Measurements from ENCODE around the gene RGS7BP. TPM values are rescaled to one million over a fixed set of nuclear protein-coding genes. Genes with fewer than 3 reads are reported as not detected.

Gene RGS7BP
- total RNA-seq, 1 donor: 0.36 TPM

DNA sequence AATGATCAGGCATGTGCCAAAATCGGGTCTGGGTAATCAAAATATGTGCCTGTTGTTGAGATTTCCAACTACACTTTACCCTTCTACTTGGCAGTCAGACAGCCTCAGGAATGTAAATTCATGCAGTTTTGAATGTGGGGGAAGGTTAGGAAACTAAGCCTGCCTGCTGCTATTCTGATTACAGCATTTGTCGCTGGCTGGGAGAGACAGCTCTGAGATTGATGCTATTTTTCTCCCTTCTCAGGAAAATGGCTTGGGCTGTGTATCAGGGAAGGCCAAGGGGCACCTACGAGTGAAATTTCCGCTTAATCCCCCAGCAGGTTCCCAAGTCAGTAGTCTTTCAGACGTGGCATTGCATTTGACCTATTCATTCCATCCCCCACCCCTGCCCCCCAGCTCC lies 3.6 kb upstream of the RGS7BP start:
- no peaks in the 10 kb centered on the region for H4K20me1 ChIP-seq (ENCODE audit: insufficient read depth, low read length)
- no peaks in the 10 kb centered on the region for H3K79me2 ChIP-seq (ENCODE audit: insufficient read depth, low read length)
- H3K4me2 ChIP-seq (ENCODE audit: insufficient read depth, low read length): no peak overlapping the region
- H3K9me3 ChIP-seq (ENCODE audit: low read depth, low read length): no peaks in the 10 kb centered on the region
- H3K27ac ChIP-seq (ENCODE audit: low read depth, low read length): no peak overlapping the region
- H3K27me3 ChIP-seq (ENCODE audit: insufficient read depth, low read length): peaks cover 29% of the 10 kb centered on the region
- no peaks in the 10 kb centered on the region for H3K36me3 ChIP-seq (ENCODE audit: insufficient read depth, low read length)
- TF ChIP-seq, protein P1, sequence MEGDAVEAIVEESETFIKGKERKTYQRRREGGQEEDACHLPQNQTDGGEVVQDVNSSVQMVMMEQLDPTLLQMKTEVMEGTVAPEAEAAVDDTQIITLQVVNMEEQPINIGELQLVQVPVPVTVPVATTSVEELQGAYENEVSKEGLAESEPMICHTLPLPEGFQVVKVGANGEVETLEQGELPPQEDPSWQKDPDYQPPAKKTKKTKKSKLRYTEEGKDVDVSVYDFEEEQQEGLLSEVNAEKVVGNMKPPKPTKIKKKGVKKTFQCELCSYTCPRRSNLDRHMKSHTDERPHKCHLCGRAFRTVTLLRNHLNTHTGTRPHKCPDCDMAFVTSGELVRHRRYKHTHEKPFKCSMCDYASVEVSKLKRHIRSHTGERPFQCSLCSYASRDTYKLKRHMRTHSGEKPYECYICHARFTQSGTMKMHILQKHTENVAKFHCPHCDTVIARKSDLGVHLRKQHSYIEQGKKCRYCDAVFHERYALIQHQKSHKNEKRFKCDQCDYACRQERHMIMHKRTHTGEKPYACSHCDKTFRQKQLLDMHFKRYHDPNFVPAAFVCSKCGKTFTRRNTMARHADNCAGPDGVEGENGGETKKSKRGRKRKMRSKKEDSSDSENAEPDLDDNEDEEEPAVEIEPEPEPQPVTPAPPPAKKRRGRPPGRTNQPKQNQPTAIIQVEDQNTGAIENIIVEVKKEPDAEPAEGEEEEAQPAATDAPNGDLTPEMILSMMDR (IDR thresholded peaks at IDR 0.05; ENCODE audit: extremely low read depth, low read depth, low read length): no peak
- H3K4me1 ChIP-seq (ENCODE audit: insufficient read depth, low read length): no peaks in the 10 kb centered on the region
- H2AFZ ChIP-seq (ENCODE audit: low read length): no peak overlapping the region
- H3K4me3 ChIP-seq (ENCODE audit: insufficient read depth, low read length): no peak overlapping the region
- no peak for DNase-seq (ENCODE audit: insufficient read length, low spot score, missing footprints)

DNA sequence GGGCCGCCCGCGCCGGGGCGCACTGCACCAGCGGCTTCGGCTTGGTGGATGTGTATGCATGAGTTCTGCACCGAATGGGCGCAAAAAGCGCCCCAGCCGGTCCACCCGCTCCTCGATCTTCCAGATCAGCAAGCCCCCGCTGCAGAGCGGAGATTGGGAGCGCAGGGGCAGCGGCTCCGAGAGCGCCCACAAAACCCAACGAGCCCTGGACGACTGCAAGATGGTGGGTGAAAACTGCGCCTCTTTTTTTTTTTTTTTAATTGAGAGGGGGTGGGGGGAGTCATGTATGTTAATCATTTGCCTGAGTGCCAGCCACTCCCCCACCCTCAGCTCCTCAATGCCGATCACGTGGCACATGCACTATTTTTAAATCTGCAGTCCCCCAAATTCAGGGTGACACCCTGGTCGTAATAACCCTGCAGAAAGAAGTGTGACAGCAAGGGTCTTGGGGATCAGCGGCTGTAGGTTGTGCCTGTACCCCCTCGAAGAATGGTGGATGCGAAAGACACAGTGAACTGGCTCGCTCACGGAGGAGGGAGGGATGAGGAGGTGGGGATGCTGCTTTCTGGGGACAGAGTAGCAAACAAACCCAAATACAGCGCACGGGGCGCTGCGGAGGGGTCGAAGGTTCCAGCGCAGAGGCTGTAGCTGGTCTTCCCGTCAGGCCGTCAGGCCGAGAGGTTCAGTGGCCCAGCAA lies 900 bp downstream of the RGS7BP start:
- DNase-seq (ENCODE audit: insufficient read length, low spot score, missing footprints): no peak
- H3K4me2 ChIP-seq (ENCODE audit: insufficient read depth, low read length): peak overlapping the region; percentile 81
- H3K79me2 ChIP-seq (ENCODE audit: insufficient read depth, low read length): no peaks in the 10 kb centered on the region
- H3K9me3 ChIP-seq (ENCODE audit: low read depth, low read length): no peaks in the 10 kb centered on the region
- TF ChIP-seq, protein P1 (IDR thresholded peaks at IDR 0.05; ENCODE audit: extremely low read depth, low read depth, low read length): no peak
- H3K4me3 ChIP-seq (ENCODE audit: insufficient read depth, low read length): peak overlapping the region; percentile 60
- H3K27me3 ChIP-seq (ENCODE audit: insufficient read depth, low read length): peaks cover 35% of the 10 kb centered on the region
- no peak overlapping the region for H3K27ac ChIP-seq (ENCODE audit: low read depth, low read length)
- no peaks in the 10 kb centered on the region for H3K4me1 ChIP-seq (ENCODE audit: insufficient read depth, low read length)
- H2AFZ ChIP-seq (ENCODE audit: low read length): no peak overlapping the region
- H4K20me1 ChIP-seq (ENCODE audit: insufficient read depth, low read length): no peaks in the 10 kb centered on the region
- H3K36me3 ChIP-seq (ENCODE audit: insufficient read depth, low read length): no peaks in the 10 kb centered on the region

DNA sequence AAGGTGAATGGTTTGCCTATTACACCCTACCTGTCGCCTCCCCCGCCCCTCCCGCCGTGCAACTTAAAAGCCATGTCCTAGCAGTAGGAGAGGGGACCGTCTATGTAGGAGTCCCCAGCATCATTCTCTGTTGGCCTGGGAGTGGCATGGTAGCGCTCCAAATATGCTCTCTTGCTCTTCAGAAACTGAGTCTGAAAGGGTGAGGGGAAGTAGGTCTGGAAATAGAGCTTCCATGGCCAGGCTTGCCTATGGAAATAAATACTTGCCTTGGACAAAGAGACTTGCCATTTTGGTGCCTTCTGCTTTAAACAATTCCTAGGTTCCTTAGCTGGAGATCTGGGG lies 1.4 kb downstream of the RGS7BP start:
- Histone ChIP-seq H3K27me3 (ENCODE audit: insufficient read depth, low read length) (peaks cover 35% of the 10 kb centered on the region), H3K36me3 (ENCODE audit: insufficient read depth, low read length) (no peaks in the 10 kb centered on the region), H3K4me1 (ENCODE audit: insufficient read depth, low read length) (no peaks in the 10 kb centered on the region), H2AFZ (ENCODE audit: low read length) (no peak overlapping the region), H3K79me2 (ENCODE audit: insufficient read depth, low read length) (no peaks in the 10 kb centered on the region), H4K20me1 (ENCODE audit: insufficient read depth, low read length) (no peaks in the 10 kb centered on the region), H3K27ac (ENCODE audit: low read depth, low read length) (no peak overlapping the region), H3K9me3 (ENCODE audit: low read depth, low read length) (no peaks in the 10 kb centered on the region), H3K4me3 (ENCODE audit: insufficient read depth, low read length) (no peak overlapping the region), H3K4me2 (ENCODE audit: insufficient read depth, low read length) (no peak overlapping the region)
- TF ChIP-seq, protein P1 (IDR thresholded peaks at IDR 0.05; ENCODE audit: extremely low read depth, low read depth, low read length): no peak
- no peak for DNase-seq (ENCODE audit: insufficient read length, low spot score, missing footprints)

DNA sequence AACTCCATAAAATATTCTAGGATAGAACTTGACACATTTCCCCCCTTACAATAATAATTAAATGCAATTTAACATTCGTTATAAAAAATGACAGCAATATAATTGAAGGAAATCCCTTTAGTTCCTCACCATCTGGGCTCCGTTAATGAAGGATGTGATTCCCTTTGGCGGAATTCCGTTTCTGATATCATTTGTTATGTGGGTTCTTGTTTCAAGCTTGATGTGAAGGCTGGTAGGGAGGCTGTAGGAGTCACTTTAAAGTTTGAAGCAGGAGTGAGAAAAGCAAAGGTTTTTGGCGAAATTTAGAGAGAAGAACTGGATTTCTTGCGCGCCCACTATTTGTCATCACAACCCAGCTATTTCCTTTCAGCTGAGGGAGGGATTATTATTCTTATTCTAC lies 4.0 kb downstream of the RGS7BP start:
- no peak overlapping the region for H3K27ac ChIP-seq (ENCODE audit: low read depth, low read length)
- no peak overlapping the region for H3K4me3 ChIP-seq (ENCODE audit: insufficient read depth, low read length)
- no peaks in the 10 kb centered on the region for H3K4me1 ChIP-seq (ENCODE audit: insufficient read depth, low read length)
- no peaks in the 10 kb centered on the region for H3K36me3 ChIP-seq (ENCODE audit: insufficient read depth, low read length)
- H4K20me1 ChIP-seq (ENCODE audit: insufficient read depth, low read length): no peaks in the 10 kb centered on the region
- H3K4me2 ChIP-seq (ENCODE audit: insufficient read depth, low read length): no peak overlapping the region
- peaks cover 30% of the 10 kb centered on the region for H3K27me3 ChIP-seq (ENCODE audit: insufficient read depth, low read length)
- H3K9me3 ChIP-seq (ENCODE audit: low read depth, low read length): no peaks in the 10 kb centered on the region
- H3K79me2 ChIP-seq (ENCODE audit: insufficient read depth, low read length): no peaks in the 10 kb centered on the region
- TF ChIP-seq, protein P1 (IDR thresholded peaks at IDR 0.05; ENCODE audit: extremely low read depth, low read depth, low read length): no peak
- DNase-seq (ENCODE audit: insufficient read length, low spot score, missing footprints): no peak
- no peak overlapping the region for H2AFZ ChIP-seq (ENCODE audit: low read length)
